Neural cell (in vitro differentiated cells): ENCODE data around the gene ARHGEF25.

Experiments used
- MXI1 ChIP-seq: fragments of 450-650 bp; conservative IDR thresholded peaks from 2 replicates; pipeline ENCODE4 v1.6.1; 2014; ENCODE audit warnings: antibody characterized with exemption, mild to moderate bottlenecking; ENCODE audit not compliant: poor library complexity, severe bottlenecking
- TF ChIP-seq, protein P1 (sequence below): fragments of 450-650 bp; IDR thresholded peaks from 2 replicates; pipeline ENCODE4 v1.5.1; 2014; ENCODE audit warnings: antibody characterized with exemption, mild to moderate bottlenecking, moderate library complexity; ENCODE audit not compliant: poor library complexity, severe bottlenecking

DNA sequence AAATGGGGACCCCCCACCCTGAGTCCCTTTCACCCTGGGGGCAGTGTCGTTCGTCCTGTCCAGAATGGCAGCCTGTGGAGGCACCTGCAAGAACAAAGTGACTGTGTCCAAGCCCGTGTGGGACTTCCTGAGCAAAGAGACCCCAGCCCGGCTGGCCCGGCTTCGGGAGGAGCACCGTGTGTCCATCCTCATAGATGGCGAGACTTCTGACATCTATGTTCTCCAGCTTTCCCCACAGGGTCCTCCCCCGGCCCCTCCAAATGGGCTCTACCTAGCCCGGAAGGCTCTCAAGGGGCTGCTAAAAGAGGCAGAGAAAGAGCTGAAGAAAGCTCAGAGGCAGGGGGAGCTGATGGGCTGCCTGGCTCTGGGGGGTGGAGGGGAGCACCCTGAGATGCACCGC lies 4.4 kb upstream of the ARHGEF25 start:
- TF ChIP-seq, protein P1, sequence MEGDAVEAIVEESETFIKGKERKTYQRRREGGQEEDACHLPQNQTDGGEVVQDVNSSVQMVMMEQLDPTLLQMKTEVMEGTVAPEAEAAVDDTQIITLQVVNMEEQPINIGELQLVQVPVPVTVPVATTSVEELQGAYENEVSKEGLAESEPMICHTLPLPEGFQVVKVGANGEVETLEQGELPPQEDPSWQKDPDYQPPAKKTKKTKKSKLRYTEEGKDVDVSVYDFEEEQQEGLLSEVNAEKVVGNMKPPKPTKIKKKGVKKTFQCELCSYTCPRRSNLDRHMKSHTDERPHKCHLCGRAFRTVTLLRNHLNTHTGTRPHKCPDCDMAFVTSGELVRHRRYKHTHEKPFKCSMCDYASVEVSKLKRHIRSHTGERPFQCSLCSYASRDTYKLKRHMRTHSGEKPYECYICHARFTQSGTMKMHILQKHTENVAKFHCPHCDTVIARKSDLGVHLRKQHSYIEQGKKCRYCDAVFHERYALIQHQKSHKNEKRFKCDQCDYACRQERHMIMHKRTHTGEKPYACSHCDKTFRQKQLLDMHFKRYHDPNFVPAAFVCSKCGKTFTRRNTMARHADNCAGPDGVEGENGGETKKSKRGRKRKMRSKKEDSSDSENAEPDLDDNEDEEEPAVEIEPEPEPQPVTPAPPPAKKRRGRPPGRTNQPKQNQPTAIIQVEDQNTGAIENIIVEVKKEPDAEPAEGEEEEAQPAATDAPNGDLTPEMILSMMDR: no peak
- TF ChIP-seq MXI1: no peak
